Heart left ventricle (tissue), 16 donors: ENCODE results near the gene TTLL12. TPM values are rescaled to one million over a fixed set of nuclear protein-coding genes. Genes with fewer than 3 reads are reported as not detected.

Source experiments
- ATAC-seq, 4 donors: fragments of 200-7000 bp; cut with Tn5 transposase; one replicate each; pipeline ENCODE4 v1.9.1; 2020 to 2022; ENCODE audit warnings: moderate library complexity in 4 of 4, mild to moderate bottlenecking in 3 of 4, moderate number of reproducible peaks in 1 of 4
- DNase-seq, 5 donors: peaks; one replicate each; pipeline ENCODE4 v3.0.0-alpha.2; 2020
- H3K27ac ChIP-seq, 12 donors: fragments of 200-600 bp; sonication (generic) in 4 of 12; one replicate each; pipeline versions ENCODE4 v1.5.0 to v1.8.0; 2016 to 2022; ENCODE audit warnings: mild to moderate bottlenecking in 2 of 12
- H3K27me3 ChIP-seq, 9 donors: fragments of 200-600 bp; sonication (generic) in 2 of 9; one replicate each; pipeline versions ENCODE4 v1.5.1 to v1.8.0; 2016 to 2022; ENCODE audit warnings: mild to moderate bottlenecking in 3 of 9
- H3K36me3 ChIP-seq, 9 donors: fragments of 200-600 bp; sonication (generic) in 2 of 9; one replicate each; pipeline versions ENCODE4 v1.5.0 to v1.8.0; 2018 to 2022; ENCODE audit warnings: mild to moderate bottlenecking in 2 of 9
- H3K4me1 ChIP-seq, 12 donors: fragments of 200-600 bp; sonication (generic) in 4 of 12; one replicate each; pipeline versions ENCODE4 v1.5.0 to v1.8.0; 2016 to 2022; ENCODE audit warnings: mild to moderate bottlenecking in 3 of 12
- H3K4me3 ChIP-seq, 12 donors: fragments of 200-600 bp; sonication (generic) in 4 of 12; one replicate each; pipeline versions ENCODE4 v1.5.0 to v1.8.0; 2017 to 2022; ENCODE audit warnings: mild to moderate bottlenecking in 9 of 12, moderate library complexity in 4 of 12
- H3K9me3 ChIP-seq, 12 donors: fragments of 200-600 bp; sonication (generic) in 4 of 12; one replicate each; pipeline versions ENCODE4 v1.5.0 to v1.8.0; 2016 to 2022; ENCODE audit warnings: mild to moderate bottlenecking in 1 of 12
- POLR2A ChIP-seq, 2 donors: fragments of 450-650 bp; IDR thresholded peaks; one replicate each; pipeline ENCODE4 v1.6.1; 2017; ENCODE audit warnings: antibody characterized with exemption in 2 of 2, mild to moderate bottlenecking in 2 of 2, moderate library complexity in 2 of 2
- WGBS, 4 donors: extraction: QIAGEN DNeasy Blood & Tissue Kit in 2 of 4; methylation state at CpG; one replicate each; pipeline versions ENCODE4 v1.1.5 to v1.1.7; 2013 to 2018; 5-methylcytosine and 5-hydroxymethylcytosine counted together
- intact Hi-C, 10 donors: fragments of 100-400 bp; cut with DNase I; formaldehyde crosslinking; loops; one replicate each; pipeline versions ENCODE4 v1.11.1 to v1.14.2; 2022
- polyA plus RNA-seq, 2 donors: library from polyadenylated mRNA; stranded (reverse); fragments of 200-250 nt; gene quantifications; one replicate each; pipeline ENCODE4 v1.2.3, GENCODE V29; 2013
- total RNA-seq, 9 donors: library from RNA; depleted of rRNA in 2 of 9; stranded (reverse); fragments of >200 nt in 2 of 9; fragmentation: NEBNext Ultra II Directional in 3 of 9; extraction: Animal tissue kit (Norgen Biotek cat#: 25700) in 3 of 9; gene quantifications; one replicate each; pipeline versions ENCODE4 v1.1.0 to v1.2.4, GENCODE V29; 2016 to 2023
- TF ChIP-seq, protein P1 (sequence below), 12 donors: fragments of 200-600 bp; sonication (generic) in 4 of 12; IDR thresholded peaks; one replicate each; pipeline versions ENCODE4 v1.5.0 to v1.8.0; 2018 to 2022; ENCODE audit warnings: antibody characterized with exemption in 12 of 12, mild to moderate bottlenecking in 5 of 12
- donor health status: ischemic (EF 13 %, LVEDD 7.1; RV severe dilation, severe dysfunction).
- donor health status: healthy with polysubstance abuse.
- donor health status: DM: no; HTN: yes; CAD: no.
- donor health status: DM: no; HTN: no; CAD: no.
- donor health status: ischemic (EF 25% LVEDD 6.9; RV normal size, moderate dysfunction).
- donor health status: ischemic (EF 25% LVEDD 5.7; RV mildly dilated, moderate dysfunction).
- donor health status: healthy.
- donor health status: DM: yes; HTN: yes; CAD: no.
- donor health status: ischemic (EF 35%, LVEDD 5.7; RV mildly dilated, moderate dysfunction).
- donor health status: nonischemic (EF 11% LVEDD 7.7; RV severe dilation, severe dysfunction).
- donor health status: DM: yes; HTN: yes; CAD: no.
- donor health status: PGD.
- donor health status: ischemic (EF 29% LVEDD 5.4; RV normal size, mild dysfunction).
- donor health status: nonischemic (EF 23%, LVEDD 6.1; RV moderate dilation, normal function).

Gene TTLL12
- total and polyA plus RNA-seq, 11 donors, result 8.0 to 29.0 (median 11.9) TPM

DNA sequence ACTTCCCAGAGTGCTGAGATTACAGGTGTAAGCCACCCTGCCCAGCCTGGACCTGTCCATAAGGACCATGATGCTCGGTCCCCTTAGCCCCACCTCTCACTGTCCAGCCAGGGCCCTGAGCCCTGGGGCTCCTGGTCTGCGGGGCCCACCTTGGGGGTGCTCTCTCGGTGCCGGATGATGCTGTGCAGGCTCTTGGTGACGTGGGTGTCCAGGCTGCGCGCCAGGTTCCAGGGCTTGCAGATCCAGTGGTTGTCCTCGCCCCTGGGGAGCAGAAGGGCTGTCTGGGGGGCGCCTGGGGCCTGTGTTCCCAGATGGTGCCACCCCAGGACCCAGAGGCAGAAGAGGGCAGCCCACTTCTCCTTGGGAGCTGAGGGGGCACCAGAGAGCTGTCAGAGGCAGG is 13.4 kb downstream of the TTLL12 start:
- Histone ChIP-seq H3K36me3 (peaks cover 2 to 69% (median 38%) of the 10 kb centered on the region in 9 donors), H3K4me1 (peaks cover 0 to under 1% (median 0%) of the 10 kb centered on the region in 12 donors), H3K27me3 (no peaks in the 10 kb centered on the region), H3K27ac (no peak overlapping the region), H3K9me3 (no peaks in the 10 kb centered on the region), H3K4me3 (no peak overlapping the region)
- intact Hi-C loops, result no loop called here
- ATAC-seq, result no peak
- 81 to 92% (median 89%) methylated on average over 4 to 9 of the region's 9 CpGs for WGBS, 4 donors
- TF ChIP-seq POLR2A (IDR thresholded peaks at IDR 0.05), result no peak
- TF ChIP-seq, protein P1, sequence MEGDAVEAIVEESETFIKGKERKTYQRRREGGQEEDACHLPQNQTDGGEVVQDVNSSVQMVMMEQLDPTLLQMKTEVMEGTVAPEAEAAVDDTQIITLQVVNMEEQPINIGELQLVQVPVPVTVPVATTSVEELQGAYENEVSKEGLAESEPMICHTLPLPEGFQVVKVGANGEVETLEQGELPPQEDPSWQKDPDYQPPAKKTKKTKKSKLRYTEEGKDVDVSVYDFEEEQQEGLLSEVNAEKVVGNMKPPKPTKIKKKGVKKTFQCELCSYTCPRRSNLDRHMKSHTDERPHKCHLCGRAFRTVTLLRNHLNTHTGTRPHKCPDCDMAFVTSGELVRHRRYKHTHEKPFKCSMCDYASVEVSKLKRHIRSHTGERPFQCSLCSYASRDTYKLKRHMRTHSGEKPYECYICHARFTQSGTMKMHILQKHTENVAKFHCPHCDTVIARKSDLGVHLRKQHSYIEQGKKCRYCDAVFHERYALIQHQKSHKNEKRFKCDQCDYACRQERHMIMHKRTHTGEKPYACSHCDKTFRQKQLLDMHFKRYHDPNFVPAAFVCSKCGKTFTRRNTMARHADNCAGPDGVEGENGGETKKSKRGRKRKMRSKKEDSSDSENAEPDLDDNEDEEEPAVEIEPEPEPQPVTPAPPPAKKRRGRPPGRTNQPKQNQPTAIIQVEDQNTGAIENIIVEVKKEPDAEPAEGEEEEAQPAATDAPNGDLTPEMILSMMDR (IDR thresholded peaks at IDR 0.05), result no peak
- DNase-seq, result peak in 2 of 5 donors; percentile 21 to 24

DNA sequence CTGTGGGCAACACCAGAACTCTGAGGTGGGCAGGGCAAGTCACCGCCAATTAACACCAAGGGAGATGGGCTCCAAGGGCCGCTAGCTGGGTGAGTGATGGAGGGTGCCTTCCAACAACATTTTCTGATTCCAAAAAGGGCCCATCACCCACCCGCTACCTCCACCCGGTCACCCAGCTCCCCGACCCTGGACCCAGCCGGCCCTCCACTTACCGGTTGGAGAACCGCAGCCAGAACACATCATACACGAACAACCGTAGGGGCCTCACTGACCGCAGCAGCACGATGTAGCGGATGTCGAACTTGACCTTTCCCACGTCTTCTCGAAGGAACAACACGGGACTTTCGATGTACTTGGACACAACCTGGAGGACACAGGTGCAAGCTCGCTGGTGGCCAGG is 14.7 kb downstream of the TTLL12 start:
- peaks cover 2 to 77% (median 36%) of the 10 kb centered on the region in 9 donors for H3K36me3 ChIP-seq
- peak in 2 of 5 donors; percentile 18 to 29 for DNase-seq
- no peak for ATAC-seq
- peaks cover 0 to 6% (median 0%) of the 10 kb centered on the region in 12 donors for H3K4me1 ChIP-seq
- H3K27me3 ChIP-seq, result no peaks in the 10 kb centered on the region
- intact Hi-C loops, result no loop called here
- H3K27ac ChIP-seq, result no peak overlapping the region
- no peaks in the 10 kb centered on the region for H3K9me3 ChIP-seq
- TF ChIP-seq, protein P1 (IDR thresholded peaks at IDR 0.05), result no peak
- no peak for TF ChIP-seq POLR2A (IDR thresholded peaks at IDR 0.05)
- H3K4me3 ChIP-seq, result no peak overlapping the region
- 95 to 98% (median 96%) methylated on average over 19 of the region's 19 CpGs for WGBS, 4 donors

DNA sequence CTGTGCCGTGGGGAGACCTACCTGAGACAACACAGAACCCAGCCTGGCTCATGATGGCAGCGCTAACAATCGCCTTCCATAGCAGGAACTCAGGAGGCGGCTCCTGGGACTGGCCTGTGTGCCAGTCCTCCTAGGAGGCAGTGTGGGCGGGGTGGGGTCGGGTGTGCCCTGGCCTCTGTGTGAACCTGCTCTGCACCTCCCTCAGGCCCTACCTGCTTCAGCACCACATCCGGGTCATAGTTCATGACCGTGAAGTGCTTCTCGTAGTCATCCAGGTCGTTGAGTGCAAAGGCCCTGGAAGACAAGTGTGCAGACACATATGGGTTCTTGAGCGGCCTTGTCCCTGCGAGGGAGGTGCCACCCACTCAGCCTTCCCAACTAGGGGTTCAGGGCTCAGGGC is 15.3 kb downstream of the TTLL12 start:
- 57 to 93% (median 88%) methylated on average over 1 to 12 of the region's 12 CpGs for WGBS, 4 donors
- Histone ChIP-seq H3K27ac (no peak overlapping the region), H3K9me3 (no peaks in the 10 kb centered on the region), H3K4me3 (no peak overlapping the region), H3K27me3 (no peaks in the 10 kb centered on the region), H3K36me3 (peaks cover 2 to 82% (median 36%) of the 10 kb centered on the region in 9 donors), H3K4me1 (peaks cover 0 to 6% (median 0%) of the 10 kb centered on the region in 12 donors)
- TF ChIP-seq, protein P1 (IDR thresholded peaks at IDR 0.05), result no peak
- no peak for TF ChIP-seq POLR2A (IDR thresholded peaks at IDR 0.05)
- intact Hi-C loops, result no loop called here
- ATAC-seq, result no peak
- no peak for DNase-seq

GRCh38 chr22:43171019-43171491 is 15.9 kb downstream of the TTLL12 start:
- H3K4me1 ChIP-seq, result peaks cover 0 to 6% (median 0%) of the 10 kb centered on the region in 12 donors
- TF ChIP-seq, protein P1 (IDR thresholded peaks at IDR 0.05), result no peak
- no peak for TF ChIP-seq POLR2A (IDR thresholded peaks at IDR 0.05)
- no peak overlapping the region for H3K27ac ChIP-seq
- H3K27me3 ChIP-seq, result no peaks in the 10 kb centered on the region
- no peak overlapping the region for H3K4me3 ChIP-seq
- DNase-seq (peak in 1 of 5 donors; percentile 51), ATAC-seq (no peak)
- intact Hi-C loops, result no loop called here
- no peaks in the 10 kb centered on the region for H3K9me3 ChIP-seq
- WGBS, 4 donors, result 76 to 85% (median 83%) methylated on average over 8 to 14 of the region's 14 CpGs
- H3K36me3 ChIP-seq, result peaks cover 2 to 80% (median 35%) of the 10 kb centered on the region in 9 donors
